Liver (tissue), 9 donors: ENCODE data around the gene ATP11B. TPM values are rescaled to one million over a fixed set of nuclear protein-coding genes. Genes with fewer than 3 reads are reported as not detected.

ENCODE experiments used
- DNase-seq: peaks from one replicate; pipeline ENCODE4 v3.0.0-alpha.2; 2017; ENCODE audit warnings: low spot score
- H3K27ac ChIP-seq, 2 donors: one replicate each; pipeline ENCODE4 v1.7.0; 2013; ENCODE audit warnings: inconsistent platforms in 2 of 2, low read length in 2 of 2, control low read depth in 1 of 2, low read depth in 1 of 2, mild to moderate bottlenecking in 1 of 2
- H3K27me3 ChIP-seq, 4 donors: one replicate each; pipeline versions ENCODE4 v1.6.1 to v1.7.0; 2013; ENCODE audit warnings: low read length in 3 of 4, inconsistent platforms in 1 of 4, mild to moderate bottlenecking in 1 of 4, moderate library complexity in 1 of 4; ENCODE audit not compliant: control insufficient read depth in 4 of 4, insufficient read depth in 4 of 4
- H3K36me3 ChIP-seq, 4 donors: one replicate each; pipeline versions ENCODE4 v1.6.1 to v1.7.0; 2013; ENCODE audit warnings: low read length in 3 of 4, mild to moderate bottlenecking in 3 of 4, low read depth in 1 of 4, moderate library complexity in 1 of 4; ENCODE audit not compliant: control insufficient read depth in 4 of 4, insufficient read depth in 3 of 4
- H3K4me1 ChIP-seq, 4 donors: one replicate each; pipeline versions ENCODE4 v1.6.1 to v1.7.0; 2013; ENCODE audit warnings: low read length in 3 of 4, mild to moderate bottlenecking in 3 of 4, moderate library complexity in 1 of 4; ENCODE audit not compliant: control insufficient read depth in 4 of 4, insufficient read depth in 4 of 4
- H3K4me3 ChIP-seq, 3 donors: one replicate each; pipeline versions ENCODE4 v1.6.1 to v1.7.0; 2013; ENCODE audit warnings: low read length in 3 of 3, control low read depth in 1 of 3, low read depth in 1 of 3, mild to moderate bottlenecking in 1 of 3
- H3K9ac ChIP-seq, 2 donors: one replicate each; pipeline ENCODE4 v1.7.0; 2013; ENCODE audit warnings: low read length in 2 of 2, mild to moderate bottlenecking in 2 of 2, moderate library complexity in 2 of 2, control low read depth in 1 of 2, low read depth in 1 of 2
- H3K9me3 ChIP-seq, 4 donors: one replicate each; pipeline versions ENCODE4 v1.6.1 to v1.7.0; 2013; ENCODE audit warnings: low read length in 3 of 4; ENCODE audit not compliant: control insufficient read depth in 4 of 4
- ATF3 ChIP-seq: IDR thresholded peaks from 2 replicates; pipeline ENCODE4 v1.6.1; 2016; ENCODE audit warnings: antibody characterized with exemption
- CTCF ChIP-seq: fragments of 150-350 bp; IDR thresholded peaks from 2 replicates; pipeline ENCODE4 v1.5.1; 2017; ENCODE audit warnings: improper control_type of control experiment, low read depth, low read length; ENCODE audit not compliant: missing input control
- EGR1 ChIP-seq, 2 donors: IDR thresholded peaks; 2 replicates each; pipeline ENCODE4 v1.6.1; 2016 to 2018; ENCODE audit warnings: antibody characterized with exemption in 2 of 2, low read depth in 2 of 2
- FOXA1 ChIP-seq: IDR thresholded peaks from 2 replicates; pipeline ENCODE4 v1.6.1; 2016; ENCODE audit warnings: antibody characterized with exemption
- FOXA2 ChIP-seq: IDR thresholded peaks from 2 replicates; pipeline ENCODE4 v1.6.1; 2016; ENCODE audit warnings: antibody characterized with exemption
- GABPA ChIP-seq, 2 donors: IDR thresholded peaks in 1 of 2; conservative IDR thresholded peaks in 1 of 2; 2 replicates each; pipeline ENCODE4 v1.6.1; 2016; ENCODE audit warnings: antibody characterized with exemption in 2 of 2, mild to moderate bottlenecking in 1 of 2, moderate library complexity in 1 of 2
- HNF4A ChIP-seq, 2 donors: conservative IDR thresholded peaks; 2 replicates each; pipeline ENCODE4 v1.6.1; 2016; ENCODE audit warnings: antibody characterized with exemption in 2 of 2, mild to moderate bottlenecking in 2 of 2
- JUND ChIP-seq, 2 donors: IDR thresholded peaks; 2 replicates each; pipeline ENCODE4 v1.6.1; 2016; ENCODE audit warnings: antibody characterized with exemption in 2 of 2
- MAX ChIP-seq: IDR thresholded peaks from 2 replicates; pipeline ENCODE4 v1.6.1; 2016; ENCODE audit warnings: antibody characterized with exemption
- NR2F2 ChIP-seq: IDR thresholded peaks from 2 replicates; pipeline ENCODE4 v1.6.1; 2016; ENCODE audit warnings: antibody characterized with exemption
- RAD21 ChIP-seq, 2 donors: IDR thresholded peaks; 2 replicates each; pipeline ENCODE4 v1.6.1; 2016; ENCODE audit warnings: antibody characterized with exemption in 2 of 2, mild to moderate bottlenecking in 2 of 2
- REST ChIP-seq: IDR thresholded peaks from 2 replicates; pipeline ENCODE4 v1.6.1; 2016; ENCODE audit warnings: antibody characterized with exemption, mild to moderate bottlenecking
- RXRA ChIP-seq, 2 donors: IDR thresholded peaks; 2 replicates each; pipeline ENCODE4 v1.6.1; 2017 to 2018; ENCODE audit warnings: antibody characterized with exemption in 2 of 2, mild to moderate bottlenecking in 1 of 2
- SP1 ChIP-seq: IDR thresholded peaks from 2 replicates; pipeline ENCODE4 v1.6.1; 2018; ENCODE audit warnings: antibody characterized with exemption, mild to moderate bottlenecking
- TAF1 ChIP-seq: conservative IDR thresholded peaks from 2 replicates; pipeline ENCODE4 v1.6.1; 2016; ENCODE audit warnings: antibody characterized with exemption, mild to moderate bottlenecking
- YY1 ChIP-seq: IDR thresholded peaks from 2 replicates; pipeline ENCODE4 v1.6.1; 2016; ENCODE audit warnings: antibody characterized with exemption, mild to moderate bottlenecking
- ZBTB33 ChIP-seq: IDR thresholded peaks from 2 replicates; pipeline ENCODE4 v1.6.1; 2016; ENCODE audit warnings: antibody characterized with exemption
- WGBS: extraction: QIAGEN DNeasy Blood & Tissue Kit; methylation state at CpG from one replicate; pipeline ENCODE4 v1.1.7; 2013; 5-methylcytosine and 5-hydroxymethylcytosine counted together
- polyA plus RNA-seq, 2 donors: library from polyadenylated mRNA; stranded (reverse) in 1 of 2; unstranded in 1 of 2; fragments of 200-250 nt in 1 of 2; fragments of >200 nt in 1 of 2; fragmentation: Nextera tagmentation in 1 of 2; extraction: Ambion mirVana in 1 of 2; gene quantifications; one replicate each; pipeline versions ENCODE4 v1.2.1 to v1.2.3, GENCODE V29; 2013 to 2015
- total RNA-seq, 2 donors: library from RNA; depleted of rRNA; stranded (reverse); fragments of >200 nt; gene quantifications; one replicate each; pipeline ENCODE4 v1.2.3, GENCODE V29; 2014
- donor health status: healthy.
- donor health status: healthy.
- donor health status: healthy.
- donor health status: healthy.
- donor health status: healthy.

ATP11B gene
- total and polyA plus RNA-seq, 4 donors: 5.9 to 49.6 (median 19.0) TPM

GRCh38 chr3:182965861-182966366, 172.6 kb downstream of the ATP11B start:
- H3K9ac ChIP-seq: no peak overlapping the region
- DNase-seq: no peak
- WGBS: 93% methylated on average over 9 of the region's 9 CpGs
- peaks cover 9 to 45% (median 19%) of the 10 kb centered on the region in 4 donors for H3K4me1 ChIP-seq
- no peaks in the 10 kb centered on the region for H3K27me3 ChIP-seq
- H3K36me3 ChIP-seq: peaks cover 0 to 2% (median 0%) of the 10 kb centered on the region in 4 donors
- TF ChIP-seq HNF4A (conservative IDR thresholded peaks at IDR 0.05) (no peak), FOXA1 (no peak), NR2F2 (no peak), SP1 (no peak), REST (no peak), YY1 (no peak), JUND (IDR thresholded peaks at IDR 0.05) (no peak), ZBTB33 (no peak), MAX (no peak), ATF3 (no peak), EGR1 (IDR thresholded peaks at IDR 0.05; ENCODE audit: low read depth in 2 of 2) (no peak)
- H3K27ac ChIP-seq: no peak overlapping the region
- no peaks in the 10 kb centered on the region for H3K9me3 ChIP-seq
- H3K4me3 ChIP-seq: no peak overlapping the region

GRCh38 chr3:182967218-182968204, 174.2 kb downstream of the ATP11B start:
- 80% methylated on average over 6 of the region's 6 CpGs for WGBS
- H3K36me3 ChIP-seq: peaks cover 0 to under 1% (median 0%) of the 10 kb centered on the region in 4 donors
- no peak overlapping the region for H3K4me3 ChIP-seq
- H3K9me3 ChIP-seq: no peaks in the 10 kb centered on the region
- H3K4me1 ChIP-seq: peaks cover 16 to 45% (median 29%) of the 10 kb centered on the region in 4 donors
- H3K27me3 ChIP-seq: no peaks in the 10 kb centered on the region
- H3K27ac ChIP-seq: no peak overlapping the region
- DNase-seq: no peak
- no peak overlapping the region for H3K9ac ChIP-seq
- no peak for TF ChIP-seq NR2F2
- TF ChIP-seq YY1: no peak
- TF ChIP-seq GABPA (IDR thresholded peaks at IDR 0.05 in 1 of 2, conservative IDR thresholded peaks at IDR 0.05 in 1 of 2): no peak
- TF ChIP-seq HNF4A (conservative IDR thresholded peaks at IDR 0.05): no peak
- TF ChIP-seq JUND (IDR thresholded peaks at IDR 0.05): no peak
- TF ChIP-seq SP1: no peak
- TF ChIP-seq MAX: no peak
- TF ChIP-seq ZBTB33: no peak
- no peak for TF ChIP-seq RXRA (IDR thresholded peaks at IDR 0.05)
- no peak for TF ChIP-seq CTCF
- TF ChIP-seq ATF3: no peak
- no peak for TF ChIP-seq TAF1
- TF ChIP-seq FOXA2: no peak
- TF ChIP-seq FOXA1: no peak
- TF ChIP-seq RAD21 (IDR thresholded peaks at IDR 0.05): no peak
